Neural cell (in vitro differentiated cells): ENCODE measurements around the gene TTC34. TPM values are rescaled to one million over a fixed set of nuclear protein-coding genes. Genes with fewer than 3 reads are reported as not detected.

Experiments used
- H2AFZ ChIP-seq: fragments of 200-600, 300-800 bp; sonication (generic), shearing (Covaris generic); 2 replicates; pipeline ENCODE4 v1.6.0; 2014; ENCODE audit warnings: low read depth, mild to moderate bottlenecking, antibody characterized with exemption, low read length, moderate library complexity
- H3F3A ChIP-seq: fragments of 200-600 bp; shearing (Covaris generic); 2 replicates; pipeline ENCODE4 v1.6.1; 2016; ENCODE audit warnings: mild to moderate bottlenecking, moderate library complexity, mixed read lengths, antibody characterized with exemption, low read length; ENCODE audit not compliant: insufficient read depth, poor library complexity, severe bottlenecking
- H3K27ac ChIP-seq: fragments of 200-600, 300-800 bp; sonication (generic), shearing (Covaris generic); 2 replicates; pipeline ENCODE4 v1.5.1; 2014; ENCODE audit warnings: mild to moderate bottlenecking, low read length, moderate library complexity
- H3K27me3 ChIP-seq: fragments of 300-800, 200-600 bp; sonication (generic), shearing (Covaris generic); 2 replicates; pipeline ENCODE4 v1.6.0; 2014; ENCODE audit warnings: mild to moderate bottlenecking, low read depth, low read length, moderate library complexity; ENCODE audit not compliant: insufficient read depth
- H3K36me3 ChIP-seq: fragments of 300-800, 200-600 bp; sonication (generic), shearing (Covaris generic); 2 replicates; pipeline ENCODE4 v1.5.1; 2014; ENCODE audit warnings: mild to moderate bottlenecking, antibody characterized with exemption, low read length, moderate library complexity; ENCODE audit not compliant: insufficient read depth
- H3K4me2 ChIP-seq: fragments of 300-800, 200-600 bp; sonication (generic), shearing (Covaris generic); 2 replicates; pipeline ENCODE4 v1.6.0; 2014; ENCODE audit warnings: mild to moderate bottlenecking, low read length
- H3K4me3 ChIP-seq: fragments of 300-800, 200-600 bp; sonication (generic), shearing (Covaris generic); 2 replicates; pipeline ENCODE4 v1.5.1; 2014; ENCODE audit warnings: mild to moderate bottlenecking, low read length, moderate library complexity
- H3K79me2 ChIP-seq: fragments of 200-600 bp; shearing (Covaris generic); replicated peaks from 2 replicates; pipeline ENCODE4 v1.6.0; 2014; ENCODE audit warnings: mild to moderate bottlenecking, low read length, moderate library complexity; ENCODE audit not compliant: insufficient read depth
- H3K9ac ChIP-seq: fragments of 300-800, 200-600 bp; sonication (generic), shearing (Covaris generic); 2 replicates; pipeline ENCODE4 v1.6.1; 2016; ENCODE audit warnings: mild to moderate bottlenecking, low read length, mixed read lengths
- H3K9me2 ChIP-seq: fragments of 200-600 bp; shearing (Covaris generic); 2 replicates; pipeline ENCODE4 v1.6.1; 2016; ENCODE audit warnings: mild to moderate bottlenecking, low read length, mixed read lengths; ENCODE audit not compliant: insufficient read depth
- H3K9me3 ChIP-seq: fragments of 200-600, 300-800 bp; sonication (generic), shearing (Covaris generic); 2 replicates; pipeline ENCODE4 v1.6.1; 2016; ENCODE audit warnings: mild to moderate bottlenecking, mixed run types, low read length, moderate library complexity, mixed read lengths
- H4K20me1 ChIP-seq: fragments of 200-600 bp; shearing (Covaris generic); 2 replicates; pipeline ENCODE4 v1.6.1; 2016; ENCODE audit warnings: mild to moderate bottlenecking, mixed run types; ENCODE audit not compliant: insufficient read depth
- EP300 ChIP-seq: fragments of 450-650 bp; conservative IDR thresholded peaks from 2 replicates; pipeline ENCODE4 v1.6.1; 2014; ENCODE audit warnings: antibody characterized with exemption, mild to moderate bottlenecking, moderate library complexity; ENCODE audit not compliant: poor library complexity, severe bottlenecking
- EZH2 ChIP-seq: fragments of 200-600, 300-800 bp; shearing (Covaris generic), sonication (generic); IDR thresholded peaks from 2 replicates; pipeline ENCODE4 v1.6.1; 2014; ENCODE audit warnings: antibody characterized with exemption, low read length, borderline replicate concordance, mild to moderate bottlenecking; ENCODE audit not compliant: insufficient read depth, poor library complexity, severe bottlenecking
- MXI1 ChIP-seq: fragments of 450-650 bp; conservative IDR thresholded peaks from 2 replicates; pipeline ENCODE4 v1.6.1; 2014; ENCODE audit warnings: antibody characterized with exemption, mild to moderate bottlenecking; ENCODE audit not compliant: poor library complexity, severe bottlenecking
- POLR2AphosphoS5 ChIP-seq: IDR thresholded peaks from 2 replicates; pipeline ENCODE4 v1.6.1; 2012
- RAD21 ChIP-seq: fragments of 450-650 bp; conservative IDR thresholded peaks from 2 replicates; pipeline ENCODE4 v1.6.1; 2014; ENCODE audit warnings: antibody characterized with exemption, mild to moderate bottlenecking, moderate library complexity
- SMC3 ChIP-seq: fragments of 450-650 bp; conservative IDR thresholded peaks from 2 replicates; pipeline ENCODE4 v1.6.1; 2014; ENCODE audit warnings: antibody characterized with exemption, mild to moderate bottlenecking, moderate library complexity; ENCODE audit not compliant: poor library complexity
- TAF1 ChIP-seq: IDR thresholded peaks from 2 replicates; pipeline ENCODE4 v1.6.1; 2012; ENCODE audit warnings: low read depth
- polyA plus RNA-seq: library from polyadenylated mRNA; depleted of rRNA; stranded (reverse); fragments of >200 nt; gene quantifications from 2 replicates; pipeline ENCODE4 v1.2.3, GENCODE V29; 2014
- TF ChIP-seq, protein P1 (sequence below): fragments of 450-650 bp; IDR thresholded peaks from 2 replicates; pipeline ENCODE4 v1.5.1; 2014; ENCODE audit warnings: antibody characterized with exemption, mild to moderate bottlenecking, moderate library complexity; ENCODE audit not compliant: poor library complexity, severe bottlenecking
- TF ChIP-seq, protein P2 (sequence below): IDR thresholded peaks from 2 replicates; pipeline ENCODE4 v1.6.1; 2012; ENCODE audit warnings: borderline replicate concordance

The TTC34 gene
- polyA plus RNA-seq, 1 donor from 2014 or later, result 0.05 TPM

DNA sequence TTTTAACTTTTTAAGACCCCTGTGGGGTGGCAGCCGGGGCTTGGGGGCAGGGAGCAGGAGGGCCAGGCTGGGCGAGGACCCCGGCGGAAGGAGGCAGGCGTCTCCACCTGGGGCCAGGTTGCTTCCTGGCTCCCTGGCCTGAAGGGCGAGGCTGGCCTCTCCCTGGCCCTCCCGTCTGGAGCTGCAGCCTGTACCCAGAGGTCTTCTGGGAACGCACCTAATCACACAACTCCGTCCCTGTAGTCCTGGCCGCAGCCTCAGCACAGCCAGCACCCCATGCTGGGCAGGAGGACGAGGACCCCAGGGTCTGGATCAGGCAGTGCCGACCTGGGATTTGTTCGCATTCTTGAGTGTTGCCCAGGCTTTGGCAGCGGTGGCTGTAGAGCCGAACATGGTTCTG lies 14.1 kb upstream of the TTC34 start:
- H3K9me3 ChIP-seq, result peaks cover 8% of the 10 kb centered on the region
- H3K27ac ChIP-seq, result no peak overlapping the region
- H3K9me2 ChIP-seq, result no peaks in the 10 kb centered on the region
- no peak overlapping the region for H3K4me2 ChIP-seq
- no peak for TF ChIP-seq SMC3
- TF ChIP-seq, protein P1, sequence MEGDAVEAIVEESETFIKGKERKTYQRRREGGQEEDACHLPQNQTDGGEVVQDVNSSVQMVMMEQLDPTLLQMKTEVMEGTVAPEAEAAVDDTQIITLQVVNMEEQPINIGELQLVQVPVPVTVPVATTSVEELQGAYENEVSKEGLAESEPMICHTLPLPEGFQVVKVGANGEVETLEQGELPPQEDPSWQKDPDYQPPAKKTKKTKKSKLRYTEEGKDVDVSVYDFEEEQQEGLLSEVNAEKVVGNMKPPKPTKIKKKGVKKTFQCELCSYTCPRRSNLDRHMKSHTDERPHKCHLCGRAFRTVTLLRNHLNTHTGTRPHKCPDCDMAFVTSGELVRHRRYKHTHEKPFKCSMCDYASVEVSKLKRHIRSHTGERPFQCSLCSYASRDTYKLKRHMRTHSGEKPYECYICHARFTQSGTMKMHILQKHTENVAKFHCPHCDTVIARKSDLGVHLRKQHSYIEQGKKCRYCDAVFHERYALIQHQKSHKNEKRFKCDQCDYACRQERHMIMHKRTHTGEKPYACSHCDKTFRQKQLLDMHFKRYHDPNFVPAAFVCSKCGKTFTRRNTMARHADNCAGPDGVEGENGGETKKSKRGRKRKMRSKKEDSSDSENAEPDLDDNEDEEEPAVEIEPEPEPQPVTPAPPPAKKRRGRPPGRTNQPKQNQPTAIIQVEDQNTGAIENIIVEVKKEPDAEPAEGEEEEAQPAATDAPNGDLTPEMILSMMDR, result no peak
- no peak for TF ChIP-seq RAD21
- TF ChIP-seq EZH2, result no peak
- no peak for TF ChIP-seq TAF1
- TF ChIP-seq MXI1, result no peak
- TF ChIP-seq, protein P2, sequence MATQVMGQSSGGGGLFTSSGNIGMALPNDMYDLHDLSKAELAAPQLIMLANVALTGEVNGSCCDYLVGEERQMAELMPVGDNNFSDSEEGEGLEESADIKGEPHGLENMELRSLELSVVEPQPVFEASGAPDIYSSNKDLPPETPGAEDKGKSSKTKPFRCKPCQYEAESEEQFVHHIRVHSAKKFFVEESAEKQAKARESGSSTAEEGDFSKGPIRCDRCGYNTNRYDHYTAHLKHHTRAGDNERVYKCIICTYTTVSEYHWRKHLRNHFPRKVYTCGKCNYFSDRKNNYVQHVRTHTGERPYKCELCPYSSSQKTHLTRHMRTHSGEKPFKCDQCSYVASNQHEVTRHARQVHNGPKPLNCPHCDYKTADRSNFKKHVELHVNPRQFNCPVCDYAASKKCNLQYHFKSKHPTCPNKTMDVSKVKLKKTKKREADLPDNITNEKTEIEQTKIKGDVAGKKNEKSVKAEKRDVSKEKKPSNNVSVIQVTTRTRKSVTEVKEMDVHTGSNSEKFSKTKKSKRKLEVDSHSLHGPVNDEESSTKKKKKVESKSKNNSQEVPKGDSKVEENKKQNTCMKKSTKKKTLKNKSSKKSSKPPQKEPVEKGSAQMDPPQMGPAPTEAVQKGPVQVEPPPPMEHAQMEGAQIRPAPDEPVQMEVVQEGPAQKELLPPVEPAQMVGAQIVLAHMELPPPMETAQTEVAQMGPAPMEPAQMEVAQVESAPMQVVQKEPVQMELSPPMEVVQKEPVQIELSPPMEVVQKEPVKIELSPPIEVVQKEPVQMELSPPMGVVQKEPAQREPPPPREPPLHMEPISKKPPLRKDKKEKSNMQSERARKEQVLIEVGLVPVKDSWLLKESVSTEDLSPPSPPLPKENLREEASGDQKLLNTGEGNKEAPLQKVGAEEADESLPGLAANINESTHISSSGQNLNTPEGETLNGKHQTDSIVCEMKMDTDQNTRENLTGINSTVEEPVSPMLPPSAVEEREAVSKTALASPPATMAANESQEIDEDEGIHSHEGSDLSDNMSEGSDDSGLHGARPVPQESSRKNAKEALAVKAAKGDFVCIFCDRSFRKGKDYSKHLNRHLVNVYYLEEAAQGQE, result no peak
- no peaks in the 10 kb centered on the region for H3K36me3 ChIP-seq
- H3F3A ChIP-seq, result no peaks in the 10 kb centered on the region
- H4K20me1 ChIP-seq, result no peaks in the 10 kb centered on the region
- H3K27me3 ChIP-seq, result no peaks in the 10 kb centered on the region
- H3K9ac ChIP-seq, result no peak overlapping the region
- H3K79me2 ChIP-seq, result no peaks in the 10 kb centered on the region
- H2AFZ ChIP-seq, result no peak overlapping the region
- no peak overlapping the region for H3K4me3 ChIP-seq

DNA sequence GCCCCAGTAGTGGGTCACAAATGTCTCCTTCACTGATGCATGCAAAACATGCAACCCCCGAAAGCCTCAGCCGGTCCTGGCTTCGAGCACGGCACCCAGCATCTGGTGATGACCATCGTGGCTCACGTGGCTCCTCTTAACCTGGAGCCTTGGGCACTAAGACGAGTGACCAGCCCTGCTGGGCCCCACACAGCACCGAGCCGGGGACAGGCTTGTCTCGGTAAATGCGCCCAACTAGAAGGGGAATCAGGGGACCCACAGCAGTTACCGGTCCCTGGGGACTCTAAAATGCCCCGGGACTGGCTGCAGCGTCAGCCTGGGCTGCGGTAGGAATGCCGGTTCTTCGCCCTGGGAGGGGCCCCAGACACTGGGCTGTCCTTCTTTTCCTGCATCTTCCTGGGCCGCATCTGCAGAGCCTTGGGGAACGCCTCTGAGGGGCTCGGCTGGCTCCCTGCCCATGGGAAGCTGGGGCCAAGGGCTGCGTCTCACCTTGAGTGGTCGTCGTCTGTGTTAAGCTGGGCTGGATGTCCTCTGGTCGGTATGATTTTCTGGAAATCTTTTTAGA lies 13.1 kb upstream of the TTC34 start:
- Histone ChIP-seq H3K79me2 (no peaks in the 10 kb centered on the region), H3K4me3 (no peak overlapping the region), H3F3A (no peaks in the 10 kb centered on the region), H3K9me3 (peaks cover 8% of the 10 kb centered on the region), H4K20me1 (no peaks in the 10 kb centered on the region), H3K9me2 (no peaks in the 10 kb centered on the region), H2AFZ (no peak overlapping the region), H3K4me2 (no peak overlapping the region), H3K27me3 (no peaks in the 10 kb centered on the region), H3K9ac (no peak overlapping the region), H3K36me3 (no peaks in the 10 kb centered on the region), H3K27ac (no peak overlapping the region)
- TF ChIP-seq TAF1, result no peak
- TF ChIP-seq, protein P1, result no peak
- TF ChIP-seq RAD21, result no peak
- TF ChIP-seq, protein P2, result no peak
- no peak for TF ChIP-seq SMC3
- TF ChIP-seq POLR2AphosphoS5, result no peak
- no peak for TF ChIP-seq EP300
- no peak for TF ChIP-seq EZH2
- no peak for TF ChIP-seq MXI1
